ENCODE measurements around the gene CBFB. TPM values are rescaled to one million over a fixed set of nuclear protein-coding genes. Genes with fewer than 3 reads are reported as not detected.

CBFB gene
- total and polyA plus RNA-seq, 9 of the 15 experiments (the other 6 are each of a cell fraction or from before 2014, with no cell fraction given), result 22.0 to 112 (median 66.5) TPM

DNA sequence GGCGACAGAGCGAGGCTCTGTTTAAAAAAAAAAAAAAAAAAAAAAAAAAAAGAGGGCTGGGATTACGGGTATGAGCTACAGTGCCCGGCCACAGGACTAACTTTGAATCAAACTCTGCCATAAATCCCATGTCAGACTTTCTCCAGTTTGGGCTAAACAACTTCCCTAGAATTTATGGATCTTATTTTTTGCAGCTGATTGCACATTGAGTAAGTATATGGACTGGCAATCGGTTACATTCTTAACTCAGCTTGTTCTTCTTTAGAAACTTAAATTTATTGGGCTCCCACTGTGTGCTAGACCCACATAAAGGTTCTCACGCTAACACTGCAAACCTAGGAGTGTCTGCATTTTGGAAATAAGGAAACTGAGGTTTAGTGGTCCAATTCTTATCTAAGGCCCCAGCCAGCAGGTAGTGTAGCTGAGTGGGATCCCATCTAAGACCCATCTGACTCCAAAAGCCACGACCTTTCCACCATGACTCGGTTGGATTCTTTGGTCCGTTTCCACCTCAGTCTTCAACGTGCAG is 718 bp upstream of the CBFB start (continued):
- TF ChIP-seq DNMT1 (IDR thresholded peaks at IDR 0.05) (no peak), TCF7 (IDR thresholded peaks at IDR 0.05; ENCODE audit: borderline replicate concordance) (no peak), GTF2E2 (tag; IDR thresholded peaks at IDR 0.05) (no peak), HDAC1 (IDR thresholded peaks at IDR 0.05) (no peak), ERF (CRISPR knock-in tag; IDR thresholded peaks at IDR 0.05) (no peak), CHD4 (IDR thresholded peaks at IDR 0.05; ENCODE audit: insufficient read depth, insufficient replicate concordance, low read depth, low read length, poor library complexity, severe bottlenecking) (no peak), USF1 (CRISPR knock-in tag; IDR thresholded peaks at IDR 0.05) (0 out of 2 replicates have a peak, but pooled peaks have one; percentile 18), ZNF766 (CRISPR knock-in tag; conservative IDR thresholded peaks at IDR 0.05) (no peak), ZNF584 (CRISPR knock-in tag; IDR thresholded peaks at IDR 0.05; ENCODE audit: low read depth) (no peak), ZFPM2 (CRISPR knock-in tag; IDR thresholded peaks at IDR 0.05) (no peak), ZNF311 (CRISPR knock-in tag; IDR thresholded peaks at IDR 0.05) (no peak), KAT7 (CRISPR knock-in tag; IDR thresholded peaks at IDR 0.05; ENCODE audit: borderline replicate concordance) (peak; percentile 83; the same call in 1 of the 2 replicates), MAFG (tag; conservative IDR thresholded peaks at IDR 0.05) (no peak), PHB (CRISPR knock-in tag; IDR thresholded peaks at IDR 0.05) (no peak), SFPQ (IDR thresholded peaks at IDR 0.05; ENCODE audit: low read depth, low read length) (no peak), NFRKB (IDR thresholded peaks at IDR 0.05; ENCODE audit: low read depth) (no peak), NKRF (IDR thresholded peaks at IDR 0.05; ENCODE audit: borderline replicate concordance) (no peak), PHB2 (IDR thresholded peaks at IDR 0.05; ENCODE audit: low read depth) (no peak), HDAC2 (IDR thresholded peaks at IDR 0.05) (no peak), FOSL1 (tag; conservative IDR thresholded peaks at IDR 0.05) (no peak), EP400 (IDR thresholded peaks at IDR 0.05) (no peak), TAL1 (IDR thresholded peaks at IDR 0.05) (peak; percentile 25; the same call in 1 of the 2 replicates), OTX1 (CRISPR knock-in tag; IDR thresholded peaks at IDR 0.05) (no peak), TFAP4 (CRISPR knock-in tag; IDR thresholded peaks at IDR 0.05; ENCODE audit: borderline replicate concordance) (no peak), NR2C2 (CRISPR knock-in tag; IDR thresholded peaks at IDR 0.05) (no peak; the same call in 1 of the 2 replicates), NR2C2 (tag; IDR thresholded peaks at IDR 0.05) (no peak; the same call in 1 of the 2 replicates)
